ENCODE measurements around the gene CARS1.
"Not testable (repeated sequence)": the region's sequence is repeated elsewhere in the genome, so short reads cannot be mapped to it uniquely, and the experiment has no call there.

The CARS1 gene

DNA sequence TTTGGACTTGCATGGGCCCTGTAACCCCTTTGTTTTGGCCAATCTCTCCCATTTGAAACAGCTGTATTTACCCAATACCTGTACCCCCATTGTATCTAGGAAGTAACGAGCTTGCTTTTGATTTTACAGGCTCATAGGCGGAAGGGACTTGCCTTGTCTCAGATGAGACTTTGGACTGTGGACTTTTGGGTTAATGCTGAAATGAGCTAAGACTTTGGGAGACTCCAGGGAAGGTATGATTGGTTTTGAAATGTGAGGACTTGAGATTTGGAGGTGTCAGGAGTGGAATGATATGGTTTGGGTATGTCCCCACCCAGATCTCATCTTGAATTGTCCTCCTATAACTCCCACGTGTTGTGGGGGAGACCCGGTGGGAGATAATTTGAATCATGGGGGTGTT is 6.2 kb upstream of the CARS1 start:
- not testable (repeated sequence) for DNase-seq (ENCODE audit: low read depth, low spot score)

GRCh38 chr11:3060436-3061025 is 3.3 kb upstream of the CARS1 start:
- DNase-seq (ENCODE audit: low read depth, low spot score): no peak

GRCh38 chr11:3058753-3059664 is 1.8 kb upstream of the CARS1 start:
- DNase-seq (ENCODE audit: low read depth, low spot score): no peak

DNA sequence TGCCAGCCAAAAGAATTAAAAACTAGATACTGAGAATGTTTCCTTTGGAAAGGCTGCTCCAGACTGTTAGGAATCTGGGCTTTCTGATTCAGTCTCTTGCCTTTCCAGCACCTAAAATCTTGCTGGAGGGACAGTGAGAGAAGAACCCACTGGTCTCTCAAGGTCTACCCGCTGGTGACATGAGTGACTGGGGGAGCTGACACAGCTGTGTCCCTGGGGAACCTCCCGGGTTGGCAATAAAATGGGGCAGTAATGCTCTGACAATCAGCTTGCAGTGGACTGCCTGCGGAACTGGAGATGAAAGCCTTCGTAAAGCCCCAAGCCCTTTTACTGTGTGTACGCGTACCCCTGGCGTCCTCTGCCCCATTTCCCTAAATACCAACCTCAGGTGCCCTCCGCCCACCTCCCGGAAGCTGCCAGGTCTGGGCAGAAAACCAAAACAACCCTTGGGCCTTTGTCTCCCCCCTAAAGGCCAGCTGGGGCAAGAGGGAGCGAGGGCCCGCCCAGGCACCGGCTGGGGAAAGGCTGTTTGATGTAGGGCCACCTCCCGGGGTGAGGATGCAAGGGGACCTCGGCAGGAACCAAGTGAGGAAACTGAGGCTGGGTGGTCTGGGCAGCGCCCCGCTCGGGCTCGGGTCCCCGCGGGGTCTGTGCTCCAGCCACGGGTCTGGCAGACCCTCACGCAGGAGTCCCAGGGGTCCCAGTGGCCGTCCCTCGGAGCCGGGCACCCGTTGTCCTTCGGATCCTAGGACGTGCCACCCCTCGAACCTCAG is 741 bp downstream of the CARS1 start:
- no peak for DNase-seq (ENCODE audit: low read depth, low spot score)

GRCh38 chr11:3055891-3056290 is 1.3 kb downstream of the CARS1 start:
- no peak for DNase-seq (ENCODE audit: low read depth, low spot score)

DNA sequence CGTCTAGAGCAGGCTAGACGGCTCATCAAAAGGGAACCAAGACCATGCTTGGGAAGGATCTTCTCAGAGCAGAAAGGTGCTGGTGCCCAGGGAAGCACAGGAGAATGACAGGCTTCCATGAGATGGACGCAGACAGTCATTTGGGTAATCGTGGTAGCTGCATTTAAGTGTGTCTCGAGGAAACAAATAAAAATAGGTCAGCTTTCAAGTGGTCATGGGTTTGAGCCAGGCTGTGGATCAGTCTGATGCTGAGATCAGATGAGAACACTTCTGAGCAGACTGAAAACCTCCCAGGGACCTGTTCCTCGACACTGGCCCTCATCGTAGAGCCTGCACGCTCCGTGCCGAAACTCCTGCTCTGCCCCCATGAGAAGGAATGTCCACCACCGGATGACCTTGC is 4.7 kb downstream of the CARS1 start:
- no peak for DNase-seq (ENCODE audit: low read depth, low spot score)

GRCh38 chr11:3052109-3052479 is 5.1 kb downstream of the CARS1 start:
- no peak for DNase-seq (ENCODE audit: low read depth, low spot score)

- DNase-seq (ENCODE audit: low read depth, low spot score): no peak
Measured at GRCh38 chr11:3051196-3052108, 5.8 kb downstream of the CARS1 start.

- DNase-seq (ENCODE audit: low read depth, low spot score): no peak
Measured at GRCh38 chr11:3050386-3051195, 6.6 kb downstream of the CARS1 start.

GRCh38 chr11:3049430-3050243 is 7.6 kb downstream of the CARS1 start:
- DNase-seq (ENCODE audit: low read depth, low spot score): peak; percentile 52

- no peak for DNase-seq (ENCODE audit: low read depth, low spot score)
Measured at GRCh38 chr11:3047637-3048036, 9.6 kb downstream of the CARS1 start.

- no peak for DNase-seq (ENCODE audit: low read depth, low spot score)
Measured at GRCh38 chr11:3046641-3047040, 10.6 kb downstream of the CARS1 start.

DNA sequence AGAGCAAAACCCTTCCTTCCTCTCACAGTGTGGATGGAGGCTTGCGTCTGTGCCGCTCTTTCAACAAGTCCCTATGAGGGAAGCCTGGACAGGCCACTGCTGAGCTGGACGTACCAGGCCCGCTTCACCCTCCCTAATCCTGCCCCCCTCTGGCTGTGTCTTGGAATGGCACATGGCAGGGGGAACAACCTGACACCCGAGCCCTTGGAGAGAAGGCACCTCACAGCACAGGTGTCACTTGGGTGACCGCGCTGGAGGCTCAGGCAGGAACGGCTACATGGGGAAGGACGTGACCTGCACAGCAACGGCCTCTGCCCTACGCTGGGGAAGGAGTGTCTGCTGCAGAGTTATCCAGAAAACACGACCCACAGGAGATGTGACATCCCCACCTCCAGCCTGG is 11.0 kb downstream of the CARS1 start:
- no peak for DNase-seq (ENCODE audit: low read depth, low spot score)

DNA sequence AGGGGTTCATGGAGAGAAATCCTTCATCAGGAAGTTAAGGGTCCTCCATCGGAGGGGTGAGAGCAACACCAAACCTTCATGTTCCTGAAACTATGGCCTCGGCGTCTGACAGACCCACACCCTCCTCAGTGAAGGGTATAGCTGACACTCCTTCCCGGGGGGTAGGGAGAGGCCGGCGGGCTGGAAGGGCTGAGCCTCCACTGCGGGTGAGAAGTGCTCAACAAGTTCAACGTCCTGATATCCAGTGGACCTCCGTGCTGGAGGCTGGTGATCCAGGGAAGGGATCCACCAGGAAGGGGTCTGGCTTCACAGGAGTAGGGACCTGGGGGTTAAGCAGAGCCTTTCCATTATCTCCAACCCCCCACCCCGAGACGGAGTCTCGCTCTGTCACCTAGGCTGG is 12.3 kb downstream of the CARS1 start:
- no peak for DNase-seq (ENCODE audit: low read depth, low spot score)

- DNase-seq (ENCODE audit: low read depth, low spot score): no peak
Measured at GRCh38 chr11:3044004-3044403, 13.2 kb downstream of the CARS1 start.

DNA sequence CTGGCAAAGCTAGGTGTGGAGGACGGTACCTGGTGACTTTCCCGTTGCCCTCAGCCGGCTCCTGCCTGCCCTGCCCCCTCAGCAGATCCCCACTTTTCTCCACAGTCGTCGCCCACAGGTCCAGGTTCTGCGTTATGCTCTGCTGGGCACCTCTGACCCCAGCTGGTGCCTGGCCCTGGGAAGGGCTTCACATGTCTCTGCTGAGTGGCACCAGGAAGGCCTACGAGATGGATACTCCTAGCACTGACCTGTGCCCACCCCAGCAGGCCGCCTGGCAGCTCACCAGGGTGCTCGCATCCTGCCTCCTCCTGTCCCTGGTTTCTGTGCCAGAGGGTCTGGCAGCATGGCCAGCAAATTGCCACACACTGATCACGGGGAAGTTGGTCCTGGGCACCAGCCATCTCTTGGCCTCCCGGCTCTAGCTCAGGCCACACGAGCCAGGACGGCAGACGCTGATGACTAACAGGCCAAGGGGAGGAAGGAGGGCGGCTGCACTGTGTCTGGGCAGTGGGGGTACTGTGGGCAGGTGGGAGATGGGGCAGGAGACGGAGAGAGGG is 13.8 kb downstream of the CARS1 start:
- DNase-seq (ENCODE audit: low read depth, low spot score): no peak

- no peak for DNase-seq (ENCODE audit: low read depth, low spot score)
Measured at GRCh38 chr11:3042496-3043314, 14.5 kb downstream of the CARS1 start.

DNA sequence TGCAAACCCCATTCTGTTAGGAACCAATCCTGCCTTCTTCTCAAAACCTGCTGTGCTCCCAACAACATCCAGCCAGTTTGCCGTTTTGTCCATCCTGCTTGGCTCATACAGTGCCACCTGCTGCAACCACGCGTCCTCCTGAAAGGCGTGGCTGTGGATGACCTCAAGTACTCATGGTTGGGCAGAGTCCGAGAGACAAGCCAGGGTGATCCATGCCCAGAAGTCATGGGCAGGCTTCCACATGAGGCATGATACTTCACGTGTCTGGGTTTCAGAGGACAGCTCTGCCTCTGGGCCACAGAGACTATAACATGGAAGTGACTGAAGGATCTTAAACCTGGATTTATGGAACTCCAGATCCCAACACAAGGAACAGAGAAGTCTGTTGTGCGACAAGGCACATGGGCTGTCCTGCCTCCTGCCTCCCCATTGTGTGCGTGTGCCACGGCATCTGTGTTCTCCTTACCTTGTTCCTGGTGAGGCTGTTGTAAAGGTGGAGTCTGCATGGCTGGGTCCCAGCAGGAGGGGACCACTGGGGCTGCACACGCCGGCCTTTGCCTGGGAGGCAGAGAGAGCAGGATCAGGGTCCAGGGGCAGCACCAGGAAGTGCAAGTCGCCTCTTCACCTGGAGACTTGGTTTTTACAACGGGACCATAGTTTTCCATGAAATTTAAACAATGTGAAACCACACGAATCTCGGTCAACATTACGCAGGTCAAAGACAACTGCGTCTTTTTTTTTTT is 15.4 kb downstream of the CARS1 start:
- DNase-seq (ENCODE audit: low read depth, low spot score): no peak
